ENCODE results near the gene SYT7. TPM values are rescaled to one million over a fixed set of nuclear protein-coding genes. Genes with fewer than 3 reads are reported as not detected.

The SYT7 gene
- total and polyA plus RNA-seq, 10 of the 15 experiments (the other 5 are each of a cell fraction or from before 2014, with no cell fraction given): not detected

DNA sequence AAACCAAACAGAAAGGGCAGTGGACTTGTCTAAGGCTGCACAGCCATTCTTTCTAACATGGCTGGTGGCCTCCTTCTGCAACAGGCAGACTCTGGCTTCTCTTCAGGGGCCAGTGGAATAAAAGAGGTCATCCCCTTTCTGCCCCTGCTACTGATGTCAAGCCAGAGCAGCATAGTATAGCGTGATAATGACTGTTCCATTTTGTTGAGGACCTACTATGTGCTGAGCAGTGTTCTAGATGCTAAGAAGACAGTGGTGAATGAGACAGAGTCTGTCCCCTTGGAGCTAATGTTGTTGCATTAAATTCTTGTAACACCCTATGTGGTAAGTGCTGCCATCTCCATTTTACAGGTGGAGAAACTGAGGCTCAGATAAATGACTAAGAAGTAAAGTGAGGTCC, 15.7 kb upstream of the SYT7 start:
- intact Hi-C loops (cut with micrococcal nuclease; ENCODE audit: unreplicated experiment): no loop called here
- WGBS (ENCODE audit: insufficient coverage, insufficient replicate concordance, low lambda C conversion rate, missing lambda C conversion rate): 0% methylated on average over 1 of the region's 1 CpG
- ATAC-seq (no peak), DNase-seq (ENCODE audit: low read depth, low spot score) (no peak), FAIRE-seq (no peak)
- Histone ChIP-seq H3K36me3 (ENCODE audit: control insufficient read depth in 2 of 2, insufficient read depth in 2 of 2, low read length in 1 of 2) (no peaks in the 10 kb centered on the region), H3K4me1 (ENCODE audit: control insufficient read depth, insufficient read depth, low read length) (no peaks in the 10 kb centered on the region), H3K79me2 (ENCODE audit: control insufficient read depth, insufficient read depth, low read length) (no peaks in the 10 kb centered on the region), H3K4me2 (ENCODE audit: control insufficient read depth, insufficient read depth) (no peak overlapping the region), H3K4me3 (no peak overlapping the region), H4K20me1 (ENCODE audit: control insufficient read depth, insufficient read depth) (no peaks in the 10 kb centered on the region), H3K27ac (ENCODE audit: control insufficient read depth, insufficient read depth) (no peak overlapping the region), H3K9me3 (replicated peaks; ENCODE audit: control insufficient read depth, insufficient read depth, low read length) (no peaks in the 10 kb centered on the region), H3K27me3 (replicated peaks in 1 of 2; ENCODE audit: control insufficient read depth in 2 of 2, insufficient read depth in 2 of 2, low read length in 1 of 2) (peaks cover 0 to 7% of the 10 kb centered on the region in 2 experiments), H2AFZ (ENCODE audit: control insufficient read depth, low read depth, low read length) (no peak overlapping the region), H3K9ac (ENCODE audit: control insufficient read depth, insufficient read depth, low read length) (no peak overlapping the region)
- ChIA-PET RAD21 (ENCODE audit: unreplicated experiment) (no interaction called here), SMC1A (ENCODE audit: uncharacterized antibody, unreplicated experiment) (no interaction called here), POLR2A (interaction anchor here (0.6 kb wide), 1 partner anchor 545 kb away, joined by 6 read pairs; no protein-coding TSS in a partner anchor), CTCF (interaction anchor here (1.3 kb wide), 1 partner anchor 65 kb away, joined by 3 read pairs; no protein-coding TSS in a partner anchor)
- BruUV-seq (replicated peaks): no TSS peak
- in situ Hi-C loops (cut with MboI): no loop called here
- TF ChIP-seq SIX5 (IDR thresholded peaks at IDR 0.05; ENCODE audit: low read depth, low read length, severe bottlenecking) (no peak), LARP7 (IDR thresholded peaks at IDR 0.05) (no peak), ZNF274 (IDR thresholded peaks at IDR 0.05; ENCODE audit: insufficient read depth, insufficient read length) (no peak), ETV6 (conservative IDR thresholded peaks at IDR 0.05 in 1 of 2, IDR thresholded peaks at IDR 0.05 in 1 of 2; ENCODE audit: borderline replicate concordance in 1 of 2, low read depth in 1 of 2) (no peak), ZNF207 (IDR thresholded peaks at IDR 0.05; ENCODE audit: borderline replicate concordance) (no peak), PAX8 (IDR thresholded peaks at IDR 0.05) (no peak), BACH1 (IDR thresholded peaks at IDR 0.05; ENCODE audit: borderline replicate concordance) (no peak), REST (IDR thresholded peaks at IDR 0.05; ENCODE audit: low read depth, low read length) (no peak), CREM (IDR thresholded peaks at IDR 0.05; ENCODE audit: low read depth) (no peak), EED (IDR thresholded peaks at IDR 0.05; ENCODE audit: low read depth) (no peak), CBX3 (IDR thresholded peaks at IDR 0.05; ENCODE audit: borderline replicate concordance, low read depth) (no peak), ESRRA (IDR thresholded peaks at IDR 0.05; ENCODE audit: low read length) (no peak), RELA (IDR thresholded peaks at IDR 0.05; ENCODE audit: borderline replicate concordance, partially characterized antibody) (no peak), HDAC6 (IDR thresholded peaks at IDR 0.05; ENCODE audit: unreplicated experiment) (no peak)
- TF ChIP-seq, protein P1, sequence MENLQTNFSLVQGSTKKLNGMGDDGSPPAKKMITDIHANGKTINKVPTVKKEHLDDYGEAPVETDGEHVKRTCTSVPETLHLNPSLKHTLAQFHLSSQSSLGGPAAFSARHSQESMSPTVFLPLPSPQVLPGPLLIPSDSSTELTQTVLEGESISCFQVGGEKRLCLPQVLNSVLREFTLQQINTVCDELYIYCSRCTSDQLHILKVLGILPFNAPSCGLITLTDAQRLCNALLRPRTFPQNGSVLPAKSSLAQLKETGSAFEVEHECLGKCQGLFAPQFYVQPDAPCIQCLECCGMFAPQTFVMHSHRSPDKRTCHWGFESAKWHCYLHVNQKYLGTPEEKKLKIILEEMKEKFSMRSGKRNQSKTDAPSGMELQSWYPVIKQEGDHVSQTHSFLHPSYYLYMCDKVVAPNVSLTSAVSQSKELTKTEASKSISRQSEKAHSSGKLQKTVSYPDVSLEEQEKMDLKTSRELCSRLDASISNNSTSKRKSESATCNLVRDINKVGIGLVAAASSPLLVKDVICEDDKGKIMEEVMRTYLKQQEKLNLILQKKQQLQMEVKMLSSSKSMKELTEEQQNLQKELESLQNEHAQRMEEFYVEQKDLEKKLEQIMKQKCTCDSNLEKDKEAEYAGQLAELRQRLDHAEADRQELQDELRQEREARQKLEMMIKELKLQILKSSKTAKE (IDR thresholded peaks at IDR 0.05; ENCODE audit: low read depth, poor library complexity, severe bottlenecking): no peak

Data from GM12878 (cell line).